ENCODE results near the gene RANBP1. TPM values are rescaled to one million over a fixed set of nuclear protein-coding genes. Genes with fewer than 3 reads are reported as not detected.

The RANBP1 gene
- total RNA-seq, 1 experiment from 2014 or later = 365 TPM

- Mint-ChIP-seq H3K9me3 (ENCODE audit: unreplicated experiment) (peaks cover 10% of the 10 kb centered on the region), H3K27me3 (ENCODE audit: insufficient read depth, unreplicated experiment) (no peaks in the 10 kb centered on the region)
Observed at GRCh38 chr22:20165913-20166312, 50.0 kb downstream of the RANBP1 start.

GRCh38 chr22:20166703-20167102, 50.8 kb downstream of the RANBP1 start:
- BruUV-seq (replicated peaks) = no TSS peak
- Histone ChIP-seq H3K4me1 (no peaks in the 10 kb centered on the region), H3K4me3 (ENCODE audit: low read depth, low read length) (no peak overlapping the region), H3K27me3 (replicated peaks; ENCODE audit: control insufficient read depth, insufficient read depth, low read length) (no peaks in the 10 kb centered on the region), H3K36me3 (ENCODE audit: control insufficient read depth, insufficient read depth, low read length) (no peaks in the 10 kb centered on the region), H3K9me3 (no peaks in the 10 kb centered on the region)
- Mint-ChIP-seq H3K27ac (ENCODE audit: unreplicated experiment) (no peak overlapping the region), H3K27me3 (ENCODE audit: insufficient read depth, unreplicated experiment) (no peaks in the 10 kb centered on the region), H3K9me3 (ENCODE audit: unreplicated experiment) (peaks cover 10% of the 10 kb centered on the region), H3K4me3 (ENCODE audit: unreplicated experiment) (no peak overlapping the region), H3K36me3 (ENCODE audit: insufficient read depth, unreplicated experiment) (no peaks in the 10 kb centered on the region), H3K4me1 (ENCODE audit: low read depth, unreplicated experiment) (no peaks in the 10 kb centered on the region)
- POLR2A ChIA-PET = no interaction called here
- TF ChIP-seq, protein P1, sequence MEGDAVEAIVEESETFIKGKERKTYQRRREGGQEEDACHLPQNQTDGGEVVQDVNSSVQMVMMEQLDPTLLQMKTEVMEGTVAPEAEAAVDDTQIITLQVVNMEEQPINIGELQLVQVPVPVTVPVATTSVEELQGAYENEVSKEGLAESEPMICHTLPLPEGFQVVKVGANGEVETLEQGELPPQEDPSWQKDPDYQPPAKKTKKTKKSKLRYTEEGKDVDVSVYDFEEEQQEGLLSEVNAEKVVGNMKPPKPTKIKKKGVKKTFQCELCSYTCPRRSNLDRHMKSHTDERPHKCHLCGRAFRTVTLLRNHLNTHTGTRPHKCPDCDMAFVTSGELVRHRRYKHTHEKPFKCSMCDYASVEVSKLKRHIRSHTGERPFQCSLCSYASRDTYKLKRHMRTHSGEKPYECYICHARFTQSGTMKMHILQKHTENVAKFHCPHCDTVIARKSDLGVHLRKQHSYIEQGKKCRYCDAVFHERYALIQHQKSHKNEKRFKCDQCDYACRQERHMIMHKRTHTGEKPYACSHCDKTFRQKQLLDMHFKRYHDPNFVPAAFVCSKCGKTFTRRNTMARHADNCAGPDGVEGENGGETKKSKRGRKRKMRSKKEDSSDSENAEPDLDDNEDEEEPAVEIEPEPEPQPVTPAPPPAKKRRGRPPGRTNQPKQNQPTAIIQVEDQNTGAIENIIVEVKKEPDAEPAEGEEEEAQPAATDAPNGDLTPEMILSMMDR (IDR thresholded peaks at IDR 0.05; ENCODE audit: insufficient read depth in 1 of 2, low read depth in 1 of 2, low read length in 1 of 2, severe bottlenecking in 1 of 2, unreplicated experiment in 1 of 2) = no peak
- intact Hi-C loops (cut with micrococcal nuclease; ENCODE audit: unreplicated experiment) = no loop called here
- DNase-seq = no peak
- CTCF ChIA-PET = no interaction called here

More at GRCh38 chr22:20165913-20166312, 50.0 kb downstream of the RANBP1 start:
- Mint-ChIP-seq H3K27ac (ENCODE audit: unreplicated experiment) (no peak overlapping the region), H3K4me3 (ENCODE audit: unreplicated experiment) (no peak overlapping the region), H3K36me3 (ENCODE audit: insufficient read depth, unreplicated experiment) (no peaks in the 10 kb centered on the region), H3K4me1 (ENCODE audit: low read depth, unreplicated experiment) (no peaks in the 10 kb centered on the region)
- ChIA-PET POLR2A (no interaction called here), CTCF (no interaction called here)
- Histone ChIP-seq H3K9me3 (no peaks in the 10 kb centered on the region), H3K36me3 (ENCODE audit: control insufficient read depth, insufficient read depth, low read length) (no peaks in the 10 kb centered on the region), H3K27me3 (replicated peaks; ENCODE audit: control insufficient read depth, insufficient read depth, low read length) (no peaks in the 10 kb centered on the region), H3K4me1 (no peaks in the 10 kb centered on the region), H3K4me3 (ENCODE audit: low read depth, low read length) (no peak overlapping the region)
- no TSS peak for BruUV-seq (replicated peaks)
- intact Hi-C loops (cut with micrococcal nuclease; ENCODE audit: unreplicated experiment) = no loop called here
- TF ChIP-seq, protein P1 (IDR thresholded peaks at IDR 0.05; ENCODE audit: insufficient read depth in 1 of 2, low read depth in 1 of 2, low read length in 1 of 2, severe bottlenecking in 1 of 2, unreplicated experiment in 1 of 2) = no peak
- no peak for DNase-seq

GRCh38 chr22:20167643-20168322, 51.9 kb downstream of the RANBP1 start:
- H3K36me3 ChIP-seq (ENCODE audit: control insufficient read depth, insufficient read depth, low read length) = no peaks in the 10 kb centered on the region
- Mint-ChIP-seq H3K36me3 (ENCODE audit: insufficient read depth, unreplicated experiment) (no peaks in the 10 kb centered on the region), H3K4me1 (ENCODE audit: low read depth, unreplicated experiment) (no peaks in the 10 kb centered on the region), H3K27me3 (ENCODE audit: insufficient read depth, unreplicated experiment) (no peaks in the 10 kb centered on the region), H3K9me3 (ENCODE audit: unreplicated experiment) (peaks cover 10% of the 10 kb centered on the region), H3K4me3 (ENCODE audit: unreplicated experiment) (no peak overlapping the region), H3K27ac (ENCODE audit: unreplicated experiment) (no peak overlapping the region)
- H3K27me3 ChIP-seq (replicated peaks; ENCODE audit: control insufficient read depth, insufficient read depth, low read length) = no peaks in the 10 kb centered on the region
- TF ChIP-seq, protein P1 (IDR thresholded peaks at IDR 0.05; ENCODE audit: insufficient read depth in 1 of 2, low read depth in 1 of 2, low read length in 1 of 2, severe bottlenecking in 1 of 2, unreplicated experiment in 1 of 2) = no peak
- POLR2A ChIA-PET = no interaction called here
- H3K4me3 ChIP-seq (ENCODE audit: low read depth, low read length) = no peak overlapping the region
- no peaks in the 10 kb centered on the region for H3K4me1 ChIP-seq
- no TSS peak for BruUV-seq (replicated peaks)
- CTCF ChIA-PET = interaction anchor here (0.6 kb wide), 1 partner anchor 393 kb away, joined by 3 read pairs; no protein-coding TSS in a partner anchor
- no peak for DNase-seq
- intact Hi-C loops (cut with micrococcal nuclease; ENCODE audit: unreplicated experiment) = no loop called here
- no peaks in the 10 kb centered on the region for H3K9me3 ChIP-seq
